GM12878 (cell line): Measurements from ENCODE around the gene PPP1R14B. TPM values are rescaled to one million over a fixed set of nuclear protein-coding genes. Genes with fewer than 3 reads are reported as not detected.
A peak's percentile ranks its signal among the peaks of the same experiment; 100 is the strongest.

ENCODE experiments used
- ATAC-seq: fragments of 200-7000 bp; cut with Tn5 transposase; 3 replicates; pipeline ENCODE4 v1.9.1; 2020; ENCODE audit warnings: mild to moderate bottlenecking, moderate library complexity
- BruUV-seq: library from RNA; stranded (reverse); fragments of 400-500 nt; replicated peaks from 2 replicates; lab custom pipeline; 2021; lab: Mats Ljungman, UMichigan
- CTCF ChIA-PET: fragments of 300-600 bp; sonication (Branson Sonifier 250); formaldehyde crosslinking; extraction: SDS; loops from one replicate; lab custom pipeline; 2021; ENCODE audit warnings: inconsistent platforms; lab: Yijun Ruan, JAX
- POLR2A ChIA-PET: fragments of 350-600 bp; formaldehyde crosslinking; extraction: SDS; loops from one replicate; lab custom pipeline; 2021; ENCODE audit warnings: inconsistent platforms; lab: Charles Lee
- RAD21 ChIA-PET: fragments of 300-600 bp; sonication (Branson Sonifier 250); formaldehyde crosslinking; loops from one replicate; lab custom pipeline; 2023; ENCODE audit warnings: antibody characterized with exemption; ENCODE audit not compliant: unreplicated experiment; lab: Charles Lee
- SMC1A ChIA-PET: fragments of 300-600 bp; sonication (Branson Sonifier 250); formaldehyde crosslinking; loops from one replicate; lab custom pipeline; 2023; ENCODE audit not compliant: unreplicated experiment, uncharacterized antibody; lab: Charles Lee
- DNase-seq: peaks from one replicate; pipeline ENCODE4 v3.0.0-alpha.2; 2011; ENCODE audit warnings: low read depth, low spot score
- FAIRE-seq: peaks from 3 replicates; lab custom pipeline; 2011; peaks lifted over from hg19 to GRCh38; lab: Jason Lieb, UNC
- H2AFZ ChIP-seq: 2 replicates; pipeline ENCODE4 v1.6.0; 2011; ENCODE audit warnings: low read depth, low read length, control low read depth; ENCODE audit not compliant: control insufficient read depth
- H3K27ac ChIP-seq: 2 replicates; pipeline ENCODE4 v1.5.1; 2011; ENCODE audit warnings: control low read depth; ENCODE audit not compliant: control insufficient read depth, insufficient read depth
- H3K27me3 ChIP-seq, 2 experiments: replicated peaks in 1 of 2; 2 replicates each; pipeline versions ENCODE4 v1.6.0 to v1.6.1; 2011; ENCODE audit warnings: low read length in 1 of 2; ENCODE audit not compliant: control insufficient read depth in 2 of 2, insufficient read depth in 2 of 2
- H3K36me3 ChIP-seq, 2 experiments: 2 replicates each; pipeline ENCODE4 v1.5.1; 2011; ENCODE audit warnings: low read length in 1 of 2; ENCODE audit not compliant: control insufficient read depth in 2 of 2, insufficient read depth in 2 of 2
- H3K4me1 ChIP-seq: 2 replicates; pipeline ENCODE4 v1.6.1; 2011; ENCODE audit warnings: mild to moderate bottlenecking, low read length, moderate library complexity, mixed read lengths; ENCODE audit not compliant: control insufficient read depth, insufficient read depth
- H3K4me2 ChIP-seq: 2 replicates; pipeline ENCODE4 v1.6.0; 2011; ENCODE audit warnings: control low read depth; ENCODE audit not compliant: control insufficient read depth, insufficient read depth
- H3K4me3 ChIP-seq: fragments of 200-600 bp; sonication (generic); 2 replicates; pipeline ENCODE4 v1.5.1; 2016
- H3K79me2 ChIP-seq: 2 replicates; pipeline ENCODE4 v1.6.0; 2011; ENCODE audit warnings: low read length; ENCODE audit not compliant: control insufficient read depth, insufficient read depth
- H3K9ac ChIP-seq: 2 replicates; pipeline ENCODE4 v1.8.0; 2011; ENCODE audit warnings: low read length, control low read depth, mixed read lengths; ENCODE audit not compliant: control insufficient read depth, insufficient read depth
- H3K9me3 ChIP-seq: replicated peaks from 3 replicates; pipeline ENCODE4 v1.5.1; 2011; ENCODE audit warnings: mild to moderate bottlenecking, low read length; ENCODE audit not compliant: control insufficient read depth, insufficient read depth
- H4K20me1 ChIP-seq: 2 replicates; pipeline ENCODE4 v1.6.0; 2011; ENCODE audit not compliant: control insufficient read depth, insufficient read depth
- CBFB ChIP-seq: IDR thresholded peaks from 2 replicates; pipeline ENCODE4 v1.6.1; 2016; ENCODE audit warnings: antibody characterized with exemption, low read depth
- CBX3 ChIP-seq: fragments of 200-600 bp; sonication (generic); IDR thresholded peaks from 2 replicates; pipeline ENCODE4 v1.6.1; 2016; ENCODE audit warnings: low read depth, borderline replicate concordance
- CEBPZ ChIP-seq: fragments of 150-350 bp; IDR thresholded peaks from 2 replicates; pipeline ENCODE4 v1.6.1; 2016; ENCODE audit warnings: low read depth, low read length
- CHD2 ChIP-seq: IDR thresholded peaks from 2 replicates; pipeline ENCODE4 v1.6.1; 2011; ENCODE audit warnings: low read depth, low read length, improper control_type of control experiment, borderline replicate concordance
- EP300 ChIP-seq, 2 experiments: fragments of 150-350 bp in 1 of 2; IDR thresholded peaks; 2 replicates each; pipeline ENCODE4 v1.6.1; 2011 to 2012; ENCODE audit warnings: low read depth in 2 of 2, low read length in 2 of 2, borderline replicate concordance in 1 of 2, improper control_type of control experiment in 1 of 2, inconsistent platforms in 1 of 2; ENCODE audit not compliant: control insufficient read depth in 1 of 2
- FOXM1 ChIP-seq: IDR thresholded peaks from 2 replicates; pipeline ENCODE4 v1.6.1; 2012; ENCODE audit warnings: low read depth, mild to moderate bottlenecking, inconsistent platforms, low read length, moderate library complexity
- IRF3 ChIP-seq: fragments of 450-650 bp; IDR thresholded peaks from 2 replicates; pipeline ENCODE4 v1.6.1; 2014; ENCODE audit warnings: mild to moderate bottlenecking
- IRF4 ChIP-seq: IDR thresholded peaks from 2 replicates; pipeline ENCODE4 v1.6.1; 2011; ENCODE audit warnings: low read depth, low read length
- IRF5 ChIP-seq: fragments of 450-650 bp; IDR thresholded peaks from 2 replicates; pipeline ENCODE4 v1.6.1; 2017; ENCODE audit warnings: borderline replicate concordance
- JUND ChIP-seq: IDR thresholded peaks from 2 replicates; pipeline ENCODE4 v1.6.1; 2012; ENCODE audit warnings: low read depth, mild to moderate bottlenecking, low read length, improper control_type of control experiment, moderate library complexity
- MTA3 ChIP-seq: IDR thresholded peaks from 2 replicates; pipeline ENCODE4 v1.6.1; 2012; ENCODE audit warnings: low read length, inconsistent platforms, borderline replicate concordance
- NR2C1 ChIP-seq: fragments of 450-650 bp; IDR thresholded peaks from 2 replicates; pipeline ENCODE4 v1.6.1; 2017; ENCODE audit warnings: antibody characterized with exemption, mild to moderate bottlenecking, moderate library complexity
- POLR2AphosphoS2 ChIP-seq: IDR thresholded peaks from 2 replicates; pipeline ENCODE4 v1.6.1; 2011; ENCODE audit warnings: low read depth, mild to moderate bottlenecking, low read length, improper control_type of control experiment, moderate library complexity
- POLR2AphosphoS5 ChIP-seq: IDR thresholded peaks from 2 replicates; pipeline ENCODE4 v1.6.1; 2011; ENCODE audit warnings: mild to moderate bottlenecking, low read length, inconsistent platforms
- SP1 ChIP-seq: IDR thresholded peaks from one replicate; pipeline ENCODE4 v1.6.1; 2011; ENCODE audit warnings: low read depth, low read length
- SPI1 ChIP-seq: IDR thresholded peaks from 2 replicates; pipeline ENCODE4 v1.6.1; 2011; ENCODE audit warnings: low read depth, mild to moderate bottlenecking, low read length, moderate library complexity, borderline replicate concordance; ENCODE audit not compliant: insufficient read depth
- ZNF384 ChIP-seq: IDR thresholded peaks from 2 replicates; pipeline ENCODE4 v1.6.1; 2012; ENCODE audit warnings: low read depth, mild to moderate bottlenecking, low read length, improper control_type of control experiment, borderline replicate concordance
- WGBS: methylation state at CpG from one replicate; pipeline ENCODE4 v1.1.6; 2016; ENCODE audit warnings: low lambda C conversion rate; ENCODE audit not compliant: insufficient replicate concordance, insufficient coverage; ENCODE audit errors: missing lambda C conversion rate; 5-methylcytosine and 5-hydroxymethylcytosine counted together
- in situ Hi-C: fragments of 300-500 bp; cut with MboI; formaldehyde crosslinking; loops from 9 replicates; pipeline ENCODE4 v1.14.3; 2018; ENCODE audit warnings: mixed read lengths
- intact Hi-C: fragments of 100-400 bp; cut with micrococcal nuclease; formaldehyde crosslinking; loops from one replicate; pipeline ENCODE4 v1.14.2; 2022; ENCODE audit not compliant: unreplicated experiment
- polyA plus RNA-seq, 11 experiments: library from polyadenylated mRNA; depleted of rRNA in 4 of 11; unstranded in 6 of 11; stranded (reverse) in 5 of 11; fragments of >200 nt; fragmentation: Nextera tagmentation in 4 of 11; fragmentation: Illumina TruSeq in 1 of 11; extraction: Ambion mirVana in 4 of 11; extraction: Trizol in 1 of 11; gene quantifications; 1 replicate in 1 of 11; 2 replicates in 10 of 11; pipeline versions ENCODE4 v1.2.1 to v1.2.3, GENCODE V29; 2011 to 2016; ENCODE audit warnings: inconsistent platforms in 2 of 11, missing spikeins in 2 of 11, low read depth in 1 of 11
- total RNA-seq, 4 experiments: library from RNA; depleted of rRNA in 3 of 4; stranded (reverse); fragments of >200 nt in 3 of 4; fragmentation: Illumina TruSeq in 1 of 4; extraction: Trizol in 1 of 4; gene quantifications; 2 replicates each; pipeline versions ENCODE4 v1.2.1 to v1.2.3, GENCODE V29; 2013 to 2021

PPP1R14B gene
- total and polyA plus RNA-seq, 10 of the 15 experiments (the other 5 are each of a cell fraction or from before 2014, with no cell fraction given) = 8.4 to 283 (median 124) TPM

GRCh38 chr11:64224151-64224890, 22.4 kb downstream of the PPP1R14B start:
- no peak overlapping the region for H3K27ac ChIP-seq
- SMC1A ChIA-PET = interaction anchor here (1.7 to 5.4 kb wide), 2 partner anchors 10 to 18 kb away, joined by 5 to 56 read pairs; partner anchors contain the start of gene FERMT3
- no peaks in the 10 kb centered on the region for H3K9me3 ChIP-seq
- RAD21 ChIA-PET = interaction anchor here (1.4 to 1.6 kb wide), 2 partner anchors 17 to 19 kb away, joined by 5 to 6 read pairs; no protein-coding TSS in a partner anchor
- no peak for FAIRE-seq
- no peak overlapping the region for H3K9ac ChIP-seq
- peaks cover 12% of the 10 kb centered on the region for H3K4me1 ChIP-seq
- ATAC-seq = no peak
- DNase-seq = no peak
- CTCF ChIA-PET = interaction anchor here (0.6 to 5.0 kb wide), 4 partner anchors 18 to 1800 kb away, joined by 3 to 59 read pairs (median 8); partner anchors contain the start of genes FERMT3 and STIP1
- no peaks in the 10 kb centered on the region for H3K27me3 ChIP-seq
- peaks cover 32% of the 10 kb centered on the region for H3K79me2 ChIP-seq
- H2AFZ ChIP-seq = no peak overlapping the region
- in situ Hi-C loops (no loop called here), intact Hi-C loops (no loop called here)
- 0 out of 2 replicates have a peak overlapping the region, but pooled peaks have one; percentile 90 for H3K4me3 ChIP-seq
- 78% methylated on average over 16 of the region's 17 CpGs for WGBS
- POLR2A ChIA-PET = interaction anchor here (0.5 to 9.7 kb wide), 7 partner anchors 9 to 80 kb away, joined by 3 to 85 read pairs (median 5); partner anchors contain the start of genes ESRRA, FERMT3, FKBP2 and PPP1R14B
- H3K4me2 ChIP-seq = peak overlapping the region; percentile 91
- H3K36me3 ChIP-seq = peaks cover 14 to 22% of the 10 kb centered on the region in 2 experiments
- no TSS peak for BruUV-seq
- no peaks in the 10 kb centered on the region for H4K20me1 ChIP-seq
- TF ChIP-seq EP300 (IDR thresholded peaks at IDR 0.05; ENCODE audit: borderline replicate concordance in 1 of 2, control insufficient read depth in 1 of 2, low read depth in 2 of 2, low read length in 2 of 2) (no peak), NR2C1 (no peak), IRF5 (no peak), IRF3 (no peak), SP1 (no peak), MTA3 (peak; percentile 72; the same call in 1 of the 2 replicates), ZNF384 (no peak), CEBPZ (no peak), JUND (no peak), CHD2 (no peak), POLR2AphosphoS5 (peak; percentile 70; the same call in 1 of the 2 replicates), CBX3 (no peak), IRF4 (no peak), CBFB (no peak), FOXM1 (no peak), SPI1 (no peak), POLR2AphosphoS2 (peak; percentile 57; the same call in 1 of the 2 replicates)
